GM12873 (cell line): ENCODE measurements around the gene ADGRL1.

Experiments
- CTCF ChIP-seq: IDR thresholded peaks from 2 replicates; pipeline ENCODE4 v1.5.1; 2012; ENCODE audit warnings: low read depth, mild to moderate bottlenecking, moderate library complexity, low read length, control low read depth; ENCODE audit not compliant: insufficient read depth; ENCODE audit errors: missing control alignments

ADGRL1 gene

GRCh38 chr19:14189415-14189814 is 16.6 kb downstream of the ADGRL1 start:
- TF ChIP-seq CTCF, result no peak

GRCh38 chr19:14187561-14187960 is 18.4 kb downstream of the ADGRL1 start:
- no peak for TF ChIP-seq CTCF

GRCh38 chr19:14185158-14185557 is 20.8 kb downstream of the ADGRL1 start:
- TF ChIP-seq CTCF, result no peak

GRCh38 chr19:14183741-14184350 is 22.1 kb downstream of the ADGRL1 start:
- TF ChIP-seq CTCF, result no peak

GRCh38 chr19:14182476-14182875 is 23.5 kb downstream of the ADGRL1 start:
- no peak for TF ChIP-seq CTCF

GRCh38 chr19:14181906-14182305 is 24.1 kb downstream of the ADGRL1 start:
- TF ChIP-seq CTCF, result no peak

- no peak for TF ChIP-seq CTCF
These were observed 28.4 kb downstream of the ADGRL1 start for GRCh38 chr19:14177496-14178074.
